ENCODE results near the gene RPL37A.
"Not testable (repeated sequence)": the region's sequence is repeated elsewhere in the genome, so short reads cannot be mapped to it uniquely, and the experiment has no call there.

The RPL37A gene

GRCh38 chr2:216508229-216508628 is 9.6 kb downstream of the RPL37A start:
- H3K4me3 ChIP-seq (ENCODE audit: low read length) = no peak overlapping the region
- no peak for DNase-seq (ENCODE audit: low read depth)
- TF ChIP-seq CTCF (IDR thresholded peaks at IDR 0.05; ENCODE audit: insufficient read depth, low read depth, low read length, missing control alignments) = no peak

- no peak overlapping the region for H3K4me3 ChIP-seq (ENCODE audit: low read length)
- peak; percentile 55 for DNase-seq (ENCODE audit: low read depth)
- peak; percentile 62 for TF ChIP-seq CTCF (IDR thresholded peaks at IDR 0.05; ENCODE audit: insufficient read depth, low read depth, low read length, missing control alignments)
Observed at GRCh38 chr2:216516730-216517350, 18.2 kb downstream of the RPL37A start.

GRCh38 chr2:216517447-216518225 is 19.0 kb downstream of the RPL37A start:
- TF ChIP-seq CTCF (IDR thresholded peaks at IDR 0.05; ENCODE audit: insufficient read depth, low read depth, low read length, missing control alignments) = no peak
- H3K4me3 ChIP-seq (ENCODE audit: low read length) = no peak overlapping the region
- DNase-seq (ENCODE audit: low read depth) = no peak

GRCh38 chr2:216518566-216519119 is 20.0 kb downstream of the RPL37A start:
- not testable (repeated sequence) for H3K4me3 ChIP-seq (ENCODE audit: low read length); DNase-seq (ENCODE audit: low read depth)

- TF ChIP-seq CTCF (IDR thresholded peaks at IDR 0.05; ENCODE audit: insufficient read depth, low read depth, low read length, missing control alignments) = peak; percentile 78
- no peak overlapping the region for H3K4me3 ChIP-seq (ENCODE audit: low read length)
- DNase-seq (ENCODE audit: low read depth) = peak; percentile 84
Observed at GRCh38 chr2:216519154-216519762, 20.6 kb downstream of the RPL37A start.

GRCh38 chr2:216520112-216520511 is 21.5 kb downstream of the RPL37A start:
- no peak overlapping the region for H3K4me3 ChIP-seq (ENCODE audit: low read length)
- TF ChIP-seq CTCF (IDR thresholded peaks at IDR 0.05; ENCODE audit: insufficient read depth, low read depth, low read length, missing control alignments) = no peak
- DNase-seq (ENCODE audit: low read depth) = no peak

- no peak overlapping the region for H3K4me3 ChIP-seq (ENCODE audit: low read length)
- TF ChIP-seq CTCF (IDR thresholded peaks at IDR 0.05; ENCODE audit: insufficient read depth, low read depth, low read length, missing control alignments) = no peak
Observed at GRCh38 chr2:216522892-216523502, 24.4 kb downstream of the RPL37A start.

More at GRCh38 chr2:216522892-216523502, 24.4 kb downstream of the RPL37A start:
- no peak for DNase-seq (ENCODE audit: low read depth)
